ENCODE measurements around the gene FKRP. TPM values are rescaled to one million over a fixed set of nuclear protein-coding genes. Genes with fewer than 3 reads are reported as not detected.
A peak's percentile ranks its signal among the peaks of the same experiment; 100 is the strongest.
"Not testable (repeated sequence)": the region's sequence is repeated elsewhere in the genome, so short reads cannot be mapped to it uniquely, and the experiment has no call there.

Gene FKRP
- 21.3 TPM for polyA plus RNA-seq (2013, experiment 1 of 2)
- 21.3 TPM for polyA plus RNA-seq (2013, experiment 2 of 2)

GRCh38 chr19:46745521-46746280 is at the start of gene FKRP:
Gene FKRP (plus strand): TSS chr19:46746057. CDS start chr19:46755451, 9,394 bp downstream.
- Histone ChIP-seq H3K27ac (ENCODE audit: low read depth, low read length) (peak within 1 kb of the TSS; percentile 93), H3K27me3 (ENCODE audit: insufficient read depth, low read length) (no peaks in the 10 kb centered on the region), H3K36me3 (ENCODE audit: insufficient read depth, low read length) (peaks cover 15% of the 10 kb centered on the region), H3K9me3 (ENCODE audit: insufficient read depth, low read depth, low read length) (no peaks in the 10 kb centered on the region), H3K4me3 (ENCODE audit: low read length) (peak within 1 kb of the TSS; percentile 99), H3K9ac (ENCODE audit: low read depth, low read length) (peak within 1 kb of the TSS; percentile 97), H3K4me1 (ENCODE audit: insufficient read depth, low read length) (peaks cover 14% of the 10 kb centered on the region)
- under 1% methylated on average over 68 of the region's 68 CpGs for WGBS

GRCh38 chr19:46696866-46697203 is 49.0 kb upstream of the FKRP start:
- 42% methylated on average over 9 of the region's 9 CpGs for WGBS
- H3K4me3 ChIP-seq (ENCODE audit: low read length) = peak overlapping the region; percentile 34
- peaks cover 85% of the 10 kb centered on the region for H3K36me3 ChIP-seq (ENCODE audit: insufficient read depth, low read length)
- H3K27me3 ChIP-seq (ENCODE audit: insufficient read depth, low read length) = no peaks in the 10 kb centered on the region
- peak overlapping the region; percentile 5; the same call in 1 of the 2 replicates for H3K27ac ChIP-seq (ENCODE audit: low read depth, low read length)
- H3K9me3 ChIP-seq (ENCODE audit: insufficient read depth, low read depth, low read length) = no peaks in the 10 kb centered on the region; the same call in 1 of the 2 replicates
- 0 out of 2 replicates have a peak overlapping the region, but pooled peaks have one; percentile 22 for H3K9ac ChIP-seq (ENCODE audit: low read depth, low read length)
- H3K4me1 ChIP-seq (ENCODE audit: insufficient read depth, low read length) = peaks cover 5% of the 10 kb centered on the region

GRCh38 chr19:46697204-46697960 is 48.5 kb upstream of the FKRP start:
- Histone ChIP-seq H3K9me3 (ENCODE audit: insufficient read depth, low read depth, low read length) (no peaks in the 10 kb centered on the region), H3K4me1 (ENCODE audit: insufficient read depth, low read length) (peaks cover 5% of the 10 kb centered on the region), H3K4me3 (ENCODE audit: low read length) (peak overlapping the region; percentile 38), H3K36me3 (ENCODE audit: insufficient read depth, low read length) (peaks cover 85% of the 10 kb centered on the region), H3K27ac (ENCODE audit: low read depth, low read length) (no peak overlapping the region), H3K27me3 (ENCODE audit: insufficient read depth, low read length) (no peaks in the 10 kb centered on the region), H3K9ac (ENCODE audit: low read depth, low read length) (0 out of 2 replicates have a peak overlapping the region, but pooled peaks have one; percentile 22)
- WGBS = 4% methylated on average over 39 of the region's 39 CpGs

GRCh38 chr19:46698395-46699321 is 47.2 kb upstream of the FKRP start:
- Histone ChIP-seq H3K27me3 (ENCODE audit: insufficient read depth, low read length) (no peaks in the 10 kb centered on the region), H3K9me3 (ENCODE audit: insufficient read depth, low read depth, low read length) (no peaks in the 10 kb centered on the region), H3K4me1 (ENCODE audit: insufficient read depth, low read length) (peaks cover 5% of the 10 kb centered on the region), H3K27ac (ENCODE audit: low read depth, low read length) (no peak overlapping the region), H3K4me3 (ENCODE audit: low read length) (no peak overlapping the region), H3K9ac (ENCODE audit: low read depth, low read length) (no peak overlapping the region), H3K36me3 (ENCODE audit: insufficient read depth, low read length) (peaks cover 85% of the 10 kb centered on the region)
- 93% methylated on average over 11 of the region's 11 CpGs for WGBS

- H3K4me1 ChIP-seq (ENCODE audit: insufficient read depth, low read length) = peaks cover 5% of the 10 kb centered on the region
- H3K27ac ChIP-seq (ENCODE audit: low read depth, low read length) = no peak overlapping the region
- no peak overlapping the region for H3K4me3 ChIP-seq (ENCODE audit: low read length)
- H3K9ac ChIP-seq (ENCODE audit: low read depth, low read length) = no peak overlapping the region
- H3K27me3 ChIP-seq (ENCODE audit: insufficient read depth, low read length) = no peaks in the 10 kb centered on the region
- peaks cover 73% of the 10 kb centered on the region for H3K36me3 ChIP-seq (ENCODE audit: insufficient read depth, low read length)
- H3K9me3 ChIP-seq (ENCODE audit: insufficient read depth, low read depth, low read length) = no peaks in the 10 kb centered on the region
- WGBS = 96% methylated on average over 13 of the region's 13 CpGs
These were observed 45.2 kb upstream of the FKRP start for GRCh38 chr19:46700704-46701103.

GRCh38 chr19:46704379-46705076 is 41.3 kb upstream of the FKRP start:
- Histone ChIP-seq H3K4me3 (ENCODE audit: low read length) (no peak overlapping the region), H3K27ac (ENCODE audit: low read depth, low read length) (no peak overlapping the region), H3K36me3 (ENCODE audit: insufficient read depth, low read length) (peaks cover 80% of the 10 kb centered on the region), H3K27me3 (ENCODE audit: insufficient read depth, low read length) (no peaks in the 10 kb centered on the region), H3K9ac (ENCODE audit: low read depth, low read length) (no peak overlapping the region), H3K9me3 (ENCODE audit: insufficient read depth, low read depth, low read length) (no peaks in the 10 kb centered on the region), H3K4me1 (ENCODE audit: insufficient read depth, low read length) (no peaks in the 10 kb centered on the region)
- 55% methylated on average over 21 of the region's 21 CpGs for WGBS

GRCh38 chr19:46710687-46711086 is 35.2 kb upstream of the FKRP start:
- no peak overlapping the region for H3K27ac ChIP-seq (ENCODE audit: low read depth, low read length)
- peaks cover 43% of the 10 kb centered on the region for H3K36me3 ChIP-seq (ENCODE audit: insufficient read depth, low read length)
- peaks cover 18% of the 10 kb centered on the region for H3K4me1 ChIP-seq (ENCODE audit: insufficient read depth, low read length)
- H3K27me3 ChIP-seq (ENCODE audit: insufficient read depth, low read length) = no peaks in the 10 kb centered on the region
- H3K9ac ChIP-seq (ENCODE audit: low read depth, low read length) = peak overlapping the region; percentile 32; the same call in 1 of the 2 replicates
- H3K4me3 ChIP-seq (ENCODE audit: low read length) = no peak overlapping the region
- 84% methylated on average over 25 of the region's 25 CpGs for WGBS
- H3K9me3 ChIP-seq (ENCODE audit: insufficient read depth, low read depth, low read length) = no peaks in the 10 kb centered on the region

GRCh38 chr19:46712768-46713338 is 33.0 kb upstream of the FKRP start:
- Histone ChIP-seq H3K4me1 (ENCODE audit: insufficient read depth, low read length) (peaks cover 19% of the 10 kb centered on the region), H3K36me3 (ENCODE audit: insufficient read depth, low read length) (peaks cover 28% of the 10 kb centered on the region)
- not testable (repeated sequence) for H3K4me3 ChIP-seq (ENCODE audit: low read length); H3K9ac ChIP-seq (ENCODE audit: low read depth, low read length); H3K9me3 ChIP-seq (ENCODE audit: insufficient read depth, low read depth, low read length); H3K27ac ChIP-seq (ENCODE audit: low read depth, low read length); H3K27me3 ChIP-seq (ENCODE audit: insufficient read depth, low read length)
- WGBS = 98% methylated on average over 6 of the region's 6 CpGs

GRCh38 chr19:46713781-46714443 is 31.9 kb upstream of the FKRP start:
- peak overlapping the region; percentile 65; the same call in 1 of the 2 replicates for H3K9ac ChIP-seq (ENCODE audit: low read depth, low read length)
- peaks cover 24% of the 10 kb centered on the region for H3K4me1 ChIP-seq (ENCODE audit: insufficient read depth, low read length)
- H3K9me3 ChIP-seq (ENCODE audit: insufficient read depth, low read depth, low read length) = no peaks in the 10 kb centered on the region
- peaks cover 18% of the 10 kb centered on the region for H3K36me3 ChIP-seq (ENCODE audit: insufficient read depth, low read length)
- no peaks in the 10 kb centered on the region for H3K27me3 ChIP-seq (ENCODE audit: insufficient read depth, low read length)
- WGBS = under 1% methylated on average over 28 of the region's 39 CpGs
- H3K4me3 ChIP-seq (ENCODE audit: low read length) = peak overlapping the region; percentile 80
- peak overlapping the region; percentile 83; the same call in 1 of the 2 replicates for H3K27ac ChIP-seq (ENCODE audit: low read depth, low read length)

Measured in HUES64 (cell line).